ENCODE data around the gene COG5. TPM values are rescaled to one million over a fixed set of nuclear protein-coding genes. Genes with fewer than 3 reads are reported as not detected.

Gene COG5
- total and polyA plus RNA-seq, 2 of the 4 experiments (the other 2 are of a cell fraction): 18.5 to 27.4 TPM

DNA sequence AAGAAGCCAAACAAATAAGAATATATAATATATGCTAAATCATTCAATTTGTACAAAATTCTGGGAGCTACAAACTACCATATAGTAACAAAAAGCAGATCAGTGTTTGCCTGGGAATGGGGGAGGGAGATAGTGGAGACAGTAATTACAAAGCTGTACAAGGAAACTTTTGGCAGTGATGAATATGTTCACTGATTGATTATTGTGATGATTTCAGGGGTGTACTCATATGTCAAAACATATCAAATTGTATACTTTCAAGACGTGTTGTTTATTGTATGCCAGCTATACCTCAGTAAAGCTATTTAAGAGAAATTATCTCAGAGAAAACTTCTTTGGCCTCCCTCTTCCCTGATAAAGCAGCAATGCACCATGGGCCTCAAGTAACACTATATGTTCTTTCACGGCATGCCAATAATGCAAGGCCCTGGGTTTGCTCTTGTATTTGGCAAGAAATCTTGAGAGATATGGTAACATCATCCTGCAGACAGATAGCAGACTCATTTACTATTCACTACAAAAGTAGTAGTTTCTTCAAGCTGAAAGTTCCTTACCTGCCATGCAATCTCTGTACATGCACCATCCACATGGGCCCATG, 261.4 kb downstream of the COG5 start:
- Histone ChIP-seq H3K9ac (ENCODE audit: low read depth, low read length) (no peak overlapping the region), H2BK15ac (ENCODE audit: low read depth, low read length) (no peak overlapping the region), H3K27ac (ENCODE audit: insufficient read depth, low read length) (no peak overlapping the region), H4K20me1 (ENCODE audit: insufficient read depth, low read length) (no peaks in the 10 kb centered on the region), H2AK5ac (ENCODE audit: low read depth, low read length) (no peak overlapping the region), H3K79me1 (ENCODE audit: low read depth in 1 of 2, low read length in 2 of 2) (no peaks in the 10 kb centered on the region; a peak in 1 of 4 replicates), H3K18ac (ENCODE audit: low read depth, low read length) (no peak overlapping the region), H4K91ac (ENCODE audit: insufficient read depth, low read depth, low read length) (no peak overlapping the region), H3K9me3 (ENCODE audit: control insufficient read depth, insufficient read depth, low read length) (peaks cover 3% of the 10 kb centered on the region), H3K23ac (ENCODE audit: low read depth, low read length) (no peak overlapping the region), H2BK5ac (ENCODE audit: low read depth, low read length, poor library complexity, severe bottlenecking) (no peak overlapping the region), H4K5ac (ENCODE audit: low read depth, low read length) (no peak overlapping the region), H2AK9ac (replicated peaks; ENCODE audit: low read depth, low read length, poor library complexity) (no peak overlapping the region), H3K56ac (ENCODE audit: extremely low read depth, insufficient read depth, low read length) (no peak overlapping the region), H3K9me1 (ENCODE audit: insufficient read depth, low read length) (no peaks in the 10 kb centered on the region), H4K8ac (ENCODE audit: low read depth in 2 of 2, low read length in 2 of 2) (no peak overlapping the region), H2BK20ac (ENCODE audit: low read depth, low read length) (no peak overlapping the region), H2BK120ac (ENCODE audit: low read depth, low read length) (no peak overlapping the region), H3K14ac (replicated peaks; ENCODE audit: low read depth, low read length) (no peak overlapping the region), H3K4me3 (ENCODE audit: insufficient read depth, low read depth, low read length) (no peak overlapping the region), H3K4me2 (ENCODE audit: low read depth, low read length) (no peak overlapping the region), H3K4ac (ENCODE audit: low read depth, low read length) (no peak overlapping the region), H3K27me3 (ENCODE audit: control insufficient read depth, insufficient read depth, low read length) (no peaks in the 10 kb centered on the region), H2AFZ (replicated peaks; ENCODE audit: low read length, poor library complexity) (no peak overlapping the region), H3K36me3 (ENCODE audit: control insufficient read depth, insufficient read depth, low read length) (no peaks in the 10 kb centered on the region), H3K4me1 (ENCODE audit: control insufficient read depth, insufficient read depth, low read length) (no peaks in the 10 kb centered on the region)
- CTCF ChIA-PET: interaction anchor here (1.0 kb wide), 1 partner anchor 8 kb away, joined by 3 read pairs; no protein-coding TSS in a partner anchor
- POLR2A ChIA-PET (ENCODE audit: unreplicated experiment): no interaction called here
- intact Hi-C loops (cut with micrococcal nuclease) (no loop called here), dilution Hi-C loops (cut with HindIII; ENCODE audit: low sequenced_read_pairs, unreplicated experiment) (no loop called here), in situ Hi-C loops (cut with MboI; ENCODE audit: low sequenced_read_pairs) (no loop called here)
- no peak for TF ChIP-seq NFE2L2 (IDR thresholded peaks at IDR 0.05; ENCODE audit: low read depth, low read length)
- no peak for TF ChIP-seq SMC3 (IDR thresholded peaks at IDR 0.05; ENCODE audit: low read depth, low read length)
- TF ChIP-seq FOS (IDR thresholded peaks at IDR 0.05; ENCODE audit: low read depth, low read length): no peak
- no peak for TF ChIP-seq MAZ (IDR thresholded peaks at IDR 0.05; ENCODE audit: borderline replicate concordance, low read depth, low read length)
- TF ChIP-seq CHD1 (IDR thresholded peaks at IDR 0.05; ENCODE audit: low read depth, low read length): no peak
- TF ChIP-seq, protein P1, sequence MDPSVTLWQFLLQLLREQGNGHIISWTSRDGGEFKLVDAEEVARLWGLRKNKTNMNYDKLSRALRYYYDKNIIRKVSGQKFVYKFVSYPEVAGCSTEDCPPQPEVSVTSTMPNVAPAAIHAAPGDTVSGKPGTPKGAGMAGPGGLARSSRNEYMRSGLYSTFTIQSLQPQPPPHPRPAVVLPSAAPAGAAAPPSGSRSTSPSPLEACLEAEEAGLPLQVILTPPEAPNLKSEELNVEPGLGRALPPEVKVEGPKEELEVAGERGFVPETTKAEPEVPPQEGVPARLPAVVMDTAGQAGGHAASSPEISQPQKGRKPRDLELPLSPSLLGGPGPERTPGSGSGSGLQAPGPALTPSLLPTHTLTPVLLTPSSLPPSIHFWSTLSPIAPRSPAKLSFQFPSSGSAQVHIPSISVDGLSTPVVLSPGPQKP (IDR thresholded peaks at IDR 0.05; ENCODE audit: borderline replicate concordance, low read depth, low read length): no peak
- no peak for TF ChIP-seq BHLHE40 (IDR thresholded peaks at IDR 0.05; ENCODE audit: low read depth, low read length)
- TF ChIP-seq RFX5 (IDR thresholded peaks at IDR 0.05; ENCODE audit: low read depth, low read length): no peak
- TF ChIP-seq, protein P2, sequence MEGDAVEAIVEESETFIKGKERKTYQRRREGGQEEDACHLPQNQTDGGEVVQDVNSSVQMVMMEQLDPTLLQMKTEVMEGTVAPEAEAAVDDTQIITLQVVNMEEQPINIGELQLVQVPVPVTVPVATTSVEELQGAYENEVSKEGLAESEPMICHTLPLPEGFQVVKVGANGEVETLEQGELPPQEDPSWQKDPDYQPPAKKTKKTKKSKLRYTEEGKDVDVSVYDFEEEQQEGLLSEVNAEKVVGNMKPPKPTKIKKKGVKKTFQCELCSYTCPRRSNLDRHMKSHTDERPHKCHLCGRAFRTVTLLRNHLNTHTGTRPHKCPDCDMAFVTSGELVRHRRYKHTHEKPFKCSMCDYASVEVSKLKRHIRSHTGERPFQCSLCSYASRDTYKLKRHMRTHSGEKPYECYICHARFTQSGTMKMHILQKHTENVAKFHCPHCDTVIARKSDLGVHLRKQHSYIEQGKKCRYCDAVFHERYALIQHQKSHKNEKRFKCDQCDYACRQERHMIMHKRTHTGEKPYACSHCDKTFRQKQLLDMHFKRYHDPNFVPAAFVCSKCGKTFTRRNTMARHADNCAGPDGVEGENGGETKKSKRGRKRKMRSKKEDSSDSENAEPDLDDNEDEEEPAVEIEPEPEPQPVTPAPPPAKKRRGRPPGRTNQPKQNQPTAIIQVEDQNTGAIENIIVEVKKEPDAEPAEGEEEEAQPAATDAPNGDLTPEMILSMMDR (conservative IDR thresholded peaks at IDR 0.05; ENCODE audit: low read depth, low read length): no peak
- TF ChIP-seq, protein P3, sequence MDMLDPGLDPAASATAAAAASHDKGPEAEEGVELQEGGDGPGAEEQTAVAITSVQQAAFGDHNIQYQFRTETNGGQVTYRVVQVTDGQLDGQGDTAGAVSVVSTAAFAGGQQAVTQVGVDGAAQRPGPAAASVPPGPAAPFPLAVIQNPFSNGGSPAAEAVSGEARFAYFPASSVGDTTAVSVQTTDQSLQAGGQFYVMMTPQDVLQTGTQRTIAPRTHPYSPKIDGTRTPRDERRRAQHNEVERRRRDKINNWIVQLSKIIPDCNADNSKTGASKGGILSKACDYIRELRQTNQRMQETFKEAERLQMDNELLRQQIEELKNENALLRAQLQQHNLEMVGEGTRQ (IDR thresholded peaks at IDR 0.05; ENCODE audit: low read depth, low read length): no peak
- no peak for TF ChIP-seq RAD21 (IDR thresholded peaks at IDR 0.05; ENCODE audit: low read length)
- no peak for TF ChIP-seq MAFK (IDR thresholded peaks at IDR 0.05; ENCODE audit: low read depth, low read length)
- TF ChIP-seq CEBPB (IDR thresholded peaks at IDR 0.05; ENCODE audit: low read depth, low read length): no peak
- no peak for TF ChIP-seq POLR2A (IDR thresholded peaks at IDR 0.05; ENCODE audit: low read depth, low read length)
- TF ChIP-seq RCOR1 (IDR thresholded peaks at IDR 0.05; ENCODE audit: insufficient replicate concordance, low read length): no peak
- no peak for TF ChIP-seq MXI1 (IDR thresholded peaks at IDR 0.05; ENCODE audit: borderline replicate concordance, low read depth, low read length)
- DNase-seq: no peak
- BruUV-seq (replicated peaks): no TSS peak
- ATAC-seq (ENCODE audit: low read depth): no peak
- WGBS, 2 experiments (ENCODE audit: extremely low coverage in 2 of 2, insufficient read length in 1 of 2): no CpG with 5 or more reads among the region's 2 CpGs

Measured in IMR-90 (cell line).